Measurements from ENCODE around the gene PAX1. TPM values are rescaled to one million over a fixed set of nuclear protein-coding genes. Genes with fewer than 3 reads are reported as not detected.

The PAX1 gene
- total and polyA plus RNA-seq, 2 of the 8 experiments (the other 6 are each of a cell fraction or from before 2014, with no cell fraction given): not detected

- H3K79me2 ChIP-seq (ENCODE audit: control insufficient read depth in 1 of 2, insufficient read depth in 2 of 2, low read length in 2 of 2): no peaks in the 10 kb centered on the region
- CTCF ChIA-PET (ENCODE audit: partially characterized antibody): interaction anchor here (0.7 to 3.6 kb wide), 5 partner anchors 10 to 67 kb away, joined by 3 to 22 read pairs (median 7); no protein-coding TSS in a partner anchor
- no peak overlapping the region for H3K4ac ChIP-seq (replicated peaks; ENCODE audit: insufficient read length, low read depth, low read length)
- H3K4me1 ChIP-seq (replicated peaks in 1 of 4; ENCODE audit: control insufficient read depth in 3 of 4, insufficient read depth in 4 of 4, low read length in 3 of 4): no peaks in the 10 kb centered on the region
- FAIRE-seq (no peak), DNase-seq (ENCODE audit: low read depth in 1 of 2, low spot score in 2 of 2) (no peak)
- H4K5ac ChIP-seq (ENCODE audit: insufficient read length, low read depth, low read length): no peak overlapping the region
- H3K36me3 ChIP-seq (ENCODE audit: control insufficient read depth in 2 of 4, insufficient read depth in 4 of 4, low read length in 3 of 4): no peaks in the 10 kb centered on the region
- H2BK5ac ChIP-seq (ENCODE audit: low read depth, low read length): no peak overlapping the region
- H2BK120ac ChIP-seq (replicated peaks; ENCODE audit: low read depth, low read length): no peak overlapping the region
- no peak overlapping the region for H3K4me2 ChIP-seq (ENCODE audit: insufficient read depth in 1 of 2, low read depth in 2 of 2, low read length in 2 of 2)
- no peaks in the 10 kb centered on the region for H3K27me3 ChIP-seq (replicated peaks in 1 of 4; ENCODE audit: control insufficient read depth in 3 of 4, extremely low read depth in 1 of 4, insufficient read depth in 3 of 4, low read length in 3 of 4)
- H3K79me1 ChIP-seq (ENCODE audit: low read depth, low read length): no peaks in the 10 kb centered on the region
- H2BK15ac ChIP-seq (ENCODE audit: low read length): no peak overlapping the region
- no peak overlapping the region for H3K23ac ChIP-seq (ENCODE audit: insufficient read length)
- H3K27ac ChIP-seq (ENCODE audit: low read depth, low read length): no peak overlapping the region
- no peaks in the 10 kb centered on the region for H4K20me1 ChIP-seq (replicated peaks in 1 of 2; ENCODE audit: control insufficient read depth in 1 of 2, insufficient read depth in 2 of 2, low read length in 2 of 2)
- H4K91ac ChIP-seq (replicated peaks; ENCODE audit: insufficient read length, low read length): no peak overlapping the region
- TF ChIP-seq POLR2AphosphoS5 (IDR thresholded peaks at IDR 0.05; ENCODE audit: low read depth, low read length): no peak
- H3K4me3 ChIP-seq (ENCODE audit: extremely low read depth in 1 of 4, insufficient read depth in 2 of 4, low read depth in 3 of 4, low read length in 4 of 4): no peak overlapping the region
- H2BK12ac ChIP-seq (ENCODE audit: low read depth, low read length): no peak overlapping the region
- no peaks in the 10 kb centered on the region for H3K23me2 ChIP-seq (ENCODE audit: low read depth, low read length)
- H2AK5ac ChIP-seq (ENCODE audit: low read depth, low read length): no peak overlapping the region
- no peak overlapping the region for H4K8ac ChIP-seq (ENCODE audit: extremely low read depth, insufficient read depth, low read length)
- WGBS, 2 experiments (ENCODE audit: extremely low coverage in 1 of 2, insufficient coverage in 1 of 2, insufficient read length in 1 of 2, insufficient replicate concordance in 2 of 2, low coverage in 1 of 2, low lambda C conversion rate in 2 of 2, missing lambda C conversion rate in 1 of 2): 78% methylated on average over 10 of the region's 10 CpGs; no CpG with 5 or more reads in 1 of the 2 experiments
- no peak overlapping the region for H2BK20ac ChIP-seq (ENCODE audit: low read length)
- no peak overlapping the region for H3K14ac ChIP-seq (ENCODE audit: insufficient read length)
- no peak overlapping the region for H3K9ac ChIP-seq (replicated peaks in 1 of 4; ENCODE audit: extremely low read depth in 1 of 4, low read depth in 3 of 4, low read length in 3 of 4)
- H3K18ac ChIP-seq (ENCODE audit: extremely low read depth, low read length): no peak overlapping the region
- H2AFZ ChIP-seq (ENCODE audit: low read length): no peak overlapping the region
- H3K56ac ChIP-seq (replicated peaks; ENCODE audit: insufficient read length, low read depth, low read length): no peak overlapping the region
- POLR2A ChIA-PET (ENCODE audit: partially characterized antibody): no interaction called here
- H3K9me3 ChIP-seq (ENCODE audit: insufficient read depth in 2 of 2, low read depth in 1 of 2, low read length in 1 of 2): no peaks in the 10 kb centered on the region
These were observed 23.5 kb upstream of the PAX1 start for GRCh38 chr20:21681922-21682318.
